ENCODE measurements around the gene SLC39A10.

- TF ChIP-seq, protein P1, sequence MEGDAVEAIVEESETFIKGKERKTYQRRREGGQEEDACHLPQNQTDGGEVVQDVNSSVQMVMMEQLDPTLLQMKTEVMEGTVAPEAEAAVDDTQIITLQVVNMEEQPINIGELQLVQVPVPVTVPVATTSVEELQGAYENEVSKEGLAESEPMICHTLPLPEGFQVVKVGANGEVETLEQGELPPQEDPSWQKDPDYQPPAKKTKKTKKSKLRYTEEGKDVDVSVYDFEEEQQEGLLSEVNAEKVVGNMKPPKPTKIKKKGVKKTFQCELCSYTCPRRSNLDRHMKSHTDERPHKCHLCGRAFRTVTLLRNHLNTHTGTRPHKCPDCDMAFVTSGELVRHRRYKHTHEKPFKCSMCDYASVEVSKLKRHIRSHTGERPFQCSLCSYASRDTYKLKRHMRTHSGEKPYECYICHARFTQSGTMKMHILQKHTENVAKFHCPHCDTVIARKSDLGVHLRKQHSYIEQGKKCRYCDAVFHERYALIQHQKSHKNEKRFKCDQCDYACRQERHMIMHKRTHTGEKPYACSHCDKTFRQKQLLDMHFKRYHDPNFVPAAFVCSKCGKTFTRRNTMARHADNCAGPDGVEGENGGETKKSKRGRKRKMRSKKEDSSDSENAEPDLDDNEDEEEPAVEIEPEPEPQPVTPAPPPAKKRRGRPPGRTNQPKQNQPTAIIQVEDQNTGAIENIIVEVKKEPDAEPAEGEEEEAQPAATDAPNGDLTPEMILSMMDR (IDR thresholded peaks at IDR 0.05): peak; percentile 90
- TF ChIP-seq EZH2 (IDR thresholded peaks at IDR 0.05; ENCODE audit: borderline replicate concordance, insufficient read depth, low read depth, low read length, poor library complexity, severe bottlenecking): no peak
These were observed 3.2 kb downstream of the SLC39A10 start for GRCh38 chr2:195659982-195660890.
